DND-41 (cell line): ENCODE data around the gene MX1.

Experiments used
- ATAC-seq: fragments of 200-7000 bp; cut with Tn5 transposase; 3 replicates; pipeline ENCODE4 v1.9.1; 2021; ENCODE audit warnings: low read depth; ENCODE audit not compliant: insufficient read depth
- DNase-seq: peaks from one replicate; pipeline ENCODE4 v3.0.0-alpha.2; 2020
- H2AFZ ChIP-seq: 2 replicates; pipeline ENCODE4 v1.6.0; 2012; ENCODE audit warnings: low read depth, low read length
- H3K27ac ChIP-seq: 2 replicates; pipeline ENCODE4 v1.5.1; 2012; ENCODE audit warnings: low read length, inconsistent platforms
- H3K27me3 ChIP-seq: fragments of 200-600 bp; sonication (generic); 2 replicates; pipeline ENCODE4 v1.6.0; 2012; ENCODE audit warnings: low read length, mild to moderate bottlenecking, inconsistent platforms; ENCODE audit not compliant: insufficient read depth, poor library complexity
- H3K36me3 ChIP-seq: 2 replicates; pipeline ENCODE4 v1.5.1; 2012; ENCODE audit warnings: low read length, inconsistent platforms; ENCODE audit not compliant: insufficient read depth
- H3K4me1 ChIP-seq: 2 replicates; pipeline ENCODE4 v1.5.1; 2012; ENCODE audit warnings: mild to moderate bottlenecking, low read length; ENCODE audit not compliant: insufficient read depth
- H3K4me2 ChIP-seq: 2 replicates; pipeline ENCODE4 v1.6.0; 2012; ENCODE audit warnings: mild to moderate bottlenecking, moderate library complexity, low read length, inconsistent platforms; ENCODE audit not compliant: insufficient read depth
- H3K4me3 ChIP-seq, 2 experiments: fragments of 200-600 bp in 1 of 2; shearing (Covaris generic) in 1 of 2; 2 replicates each; pipeline ENCODE4 v1.5.1; 2012 to 2016; ENCODE audit warnings: inconsistent platforms in 2 of 2, low read length in 2 of 2, mild to moderate bottlenecking in 2 of 2, low read depth in 1 of 2, moderate library complexity in 1 of 2
- H3K79me2 ChIP-seq: 2 replicates; pipeline ENCODE4 v1.6.0; 2012; ENCODE audit warnings: low read length, inconsistent platforms; ENCODE audit not compliant: insufficient read depth
- H3K9ac ChIP-seq: 2 replicates; pipeline ENCODE4 v1.6.0; 2012; ENCODE audit warnings: low read depth, mild to moderate bottlenecking, inconsistent platforms, low read length, moderate library complexity
- H3K9me3 ChIP-seq: 2 replicates; pipeline ENCODE4 v1.5.1; 2012; ENCODE audit warnings: low read length, moderate library complexity, mild to moderate bottlenecking, inconsistent platforms; ENCODE audit not compliant: insufficient read depth, severe bottlenecking
- H4K20me1 ChIP-seq: 2 replicates; pipeline ENCODE4 v1.6.0; 2012; ENCODE audit warnings: low read length; ENCODE audit not compliant: insufficient read depth
- CTCF ChIP-seq: IDR thresholded peaks from 2 replicates; pipeline ENCODE4 v1.5.1; 2012; ENCODE audit warnings: borderline replicate concordance, low read length, moderate library complexity, mild to moderate bottlenecking; ENCODE audit not compliant: poor library complexity, severe bottlenecking; ENCODE audit errors: extremely low read depth
- EZH2 ChIP-seq: IDR thresholded peaks from 3 replicates; pipeline ENCODE4 v1.6.1; 2012; ENCODE audit warnings: borderline replicate concordance, low read depth, mild to moderate bottlenecking, moderate library complexity, low read length, inconsistent platforms; ENCODE audit not compliant: severe bottlenecking

The MX1 gene

GRCh38 chr21:41470054-41470453 lies 44.0 kb downstream of the MX1 start:
- no peak for TF ChIP-seq EZH2
- no peak for TF ChIP-seq CTCF

GRCh38 chr21:41472753-41473548 lies 46.9 kb downstream of the MX1 start:
- Histone ChIP-seq H3K27me3 (peaks cover 4% of the 10 kb centered on the region), H3K79me2 (no peaks in the 10 kb centered on the region), H3K9ac (no peak overlapping the region), H3K36me3 (no peaks in the 10 kb centered on the region), H3K9me3 (no peaks in the 10 kb centered on the region), H3K4me2 (no peak overlapping the region), H3K27ac (no peak overlapping the region), H4K20me1 (no peaks in the 10 kb centered on the region), H3K4me3 (no peak overlapping the region), H3K4me1 (peaks cover 22% of the 10 kb centered on the region), H2AFZ (no peak overlapping the region)
- TF ChIP-seq EZH2 = no peak
- ATAC-seq = no peak
- no peak for DNase-seq

More at GRCh38 chr21:41470054-41470453, 44.0 kb downstream of the MX1 start:
- Histone ChIP-seq H4K20me1 (no peaks in the 10 kb centered on the region), H3K4me3 (no peak overlapping the region), H2AFZ (no peak overlapping the region), H3K4me2 (no peak overlapping the region), H3K9ac (no peak overlapping the region), H3K36me3 (no peaks in the 10 kb centered on the region), H3K4me1 (peaks cover 7% of the 10 kb centered on the region; the same call in 1 of the 2 replicates), H3K27ac (no peak overlapping the region), H3K79me2 (no peaks in the 10 kb centered on the region), H3K27me3 (peaks cover 4% of the 10 kb centered on the region), H3K9me3 (no peaks in the 10 kb centered on the region)
- DNase-seq (peak; percentile 36), ATAC-seq (peak; percentile 80)

- Histone ChIP-seq H3K4me3 (no peak overlapping the region), H3K27ac (no peak overlapping the region), H3K27me3 (peaks cover 4% of the 10 kb centered on the region), H3K4me1 (peaks cover 20% of the 10 kb centered on the region), H4K20me1 (no peaks in the 10 kb centered on the region), H3K36me3 (no peaks in the 10 kb centered on the region), H3K4me2 (no peak overlapping the region), H2AFZ (no peak overlapping the region), H3K79me2 (no peaks in the 10 kb centered on the region), H3K9me3 (no peaks in the 10 kb centered on the region), H3K9ac (no peak overlapping the region)
- TF ChIP-seq EZH2 (no peak), CTCF (no peak)
- DNase-seq (no peak), ATAC-seq (no peak)
Measured at GRCh38 chr21:41475714-41476420, 49.8 kb downstream of the MX1 start.
